GM19438 (cell line): ENCODE measurements around the gene MVB12A.

Source experiments
- ATAC-seq: cut with Tn5 transposase; IDR thresholded peaks from one replicate; pipeline ENCODE4 v1.9.1; 2021; ENCODE audit warnings: low read depth; ENCODE audit not compliant: unreplicated experiment

MVB12A gene

DNA sequence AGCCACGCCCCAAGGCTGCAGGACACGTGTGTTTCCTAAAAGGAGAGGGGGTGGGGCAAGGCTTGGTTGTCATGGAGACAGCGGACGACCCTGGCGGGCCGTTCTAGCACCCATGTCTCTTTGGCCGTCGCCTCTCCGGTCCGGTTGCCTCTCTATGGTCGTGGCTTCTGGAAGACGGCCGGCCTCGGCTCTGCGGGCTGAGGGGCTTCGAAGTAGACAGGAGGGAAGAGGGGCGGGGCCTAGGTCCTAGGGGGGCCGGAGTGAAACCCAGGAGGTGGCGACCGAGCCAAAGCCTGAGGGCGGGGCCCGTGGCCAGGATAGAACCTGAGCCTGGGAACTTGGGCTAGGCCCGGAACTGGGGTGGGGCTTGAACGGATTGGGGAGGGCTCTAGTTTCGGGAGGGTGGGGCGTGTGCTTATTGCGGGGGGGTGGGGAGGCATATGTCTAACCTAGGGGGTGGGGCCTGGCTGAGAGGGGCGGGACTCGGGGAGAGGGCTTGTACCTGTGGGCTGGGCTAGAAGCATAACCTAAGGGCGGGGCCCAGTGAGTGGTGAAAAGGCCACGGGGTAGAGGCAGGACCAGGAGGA lies 49.7 kb downstream of the MVB12A start:
- peak; percentile 59 for ATAC-seq

GRCh38 chr19:17470068-17470841 lies 50.4 kb downstream of the MVB12A start, which contains the start of gene SLC27A1:
Gene SLC27A1 (plus strand): TSS chr19:17470524. CDS start chr19:17470541, 17 bp downstream.
- ATAC-seq: peak; percentile 74

DNA sequence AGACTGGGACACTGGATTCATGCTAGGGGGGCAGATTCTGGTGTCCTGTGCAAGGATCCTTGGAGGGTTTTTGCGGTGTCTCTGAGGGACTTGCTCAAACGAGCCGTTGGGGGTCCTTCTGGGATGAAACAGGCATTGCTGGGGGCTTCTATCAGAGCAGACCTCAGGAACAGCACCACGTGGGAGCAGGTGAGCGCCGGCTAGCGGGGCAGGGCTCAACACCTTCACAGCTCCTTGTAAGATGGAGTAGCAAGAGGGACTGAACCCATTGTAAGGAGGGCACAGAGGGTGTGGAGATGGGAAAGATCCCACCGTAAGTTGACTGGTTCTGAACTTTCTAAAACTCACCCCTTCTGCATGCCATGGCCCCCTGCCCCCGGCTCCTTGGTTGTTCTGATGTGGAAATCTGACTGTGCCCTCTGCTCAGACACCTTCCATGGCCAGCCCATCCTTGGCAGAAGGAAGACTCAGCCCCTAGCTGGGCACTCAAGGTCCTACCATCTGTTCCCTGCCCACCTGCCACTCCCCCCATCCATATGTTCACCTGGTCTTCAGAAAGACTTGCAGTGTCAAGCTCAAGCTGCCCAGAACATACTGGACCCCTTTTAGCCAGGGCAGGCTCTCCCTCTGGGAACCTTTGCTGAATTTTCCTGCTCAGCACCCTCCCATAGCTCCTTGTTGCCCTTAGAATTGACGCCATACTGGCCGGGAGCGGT lies 51.7 kb downstream of the MVB12A start:
- ATAC-seq: no peak

DNA sequence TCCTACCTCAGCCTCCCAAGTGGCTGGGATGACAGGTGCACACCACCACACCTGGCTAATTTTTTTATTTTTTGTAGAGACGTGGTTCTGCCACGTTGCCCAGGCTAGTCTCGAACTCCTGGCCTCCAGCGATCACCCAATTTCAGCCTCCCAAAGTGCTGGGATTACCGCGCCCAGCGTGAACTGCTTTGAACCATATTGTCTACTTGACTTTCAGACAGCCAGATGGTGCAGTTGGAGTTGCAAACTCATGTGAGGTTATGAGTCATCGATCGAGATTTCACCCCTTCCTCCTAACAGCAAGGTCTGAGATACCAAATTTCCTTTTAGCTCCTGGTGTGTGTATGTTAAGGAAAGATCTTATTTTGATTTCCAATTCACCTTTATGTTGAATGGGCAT lies 53.2 kb downstream of the MVB12A start:
- no peak for ATAC-seq
